Activated CD4-positive, alpha-beta T cell treated with anti-CD3 and anti-CD28 coated beads, Interleukin-2, amount 10 ng/mL, durations not matched to agents 24 days and 14 days (primary cell): ENCODE results near the gene IL15. TPM values are rescaled to one million over a fixed set of nuclear protein-coding genes. Genes with fewer than 3 reads are reported as not detected.
A peak's percentile ranks its signal among the peaks of the same experiment; 100 is the strongest.
"Not testable (repeated sequence)": the region's sequence is repeated elsewhere in the genome, so short reads cannot be mapped to it uniquely, and the experiment has no call there.

Experiments
- DNase-seq: peaks from one replicate; pipeline ENCODE4 v3.0.0; 2022
- H3K27ac Mint-ChIP-seq: one replicate; pipeline ENCODE4 v1.8.0; 2022; ENCODE audit warnings: mild to moderate bottlenecking, mixed read lengths
- H3K27me3 Mint-ChIP-seq: one replicate; pipeline ENCODE4 v1.8.0; 2022; ENCODE audit warnings: mixed read lengths
- H3K36me3 Mint-ChIP-seq: one replicate; pipeline ENCODE4 v1.8.0; 2022; ENCODE audit warnings: low read depth, mild to moderate bottlenecking, mixed read lengths
- H3K4me1 Mint-ChIP-seq: one replicate; pipeline ENCODE4 v1.8.0; 2021; ENCODE audit warnings: mixed read lengths
- H3K4me3 Mint-ChIP-seq: one replicate; pipeline ENCODE4 v1.8.0; 2022; ENCODE audit warnings: mild to moderate bottlenecking, moderate library complexity, mixed read lengths
- H3K9me3 Mint-ChIP-seq: one replicate; pipeline ENCODE4 v1.8.0; 2021; ENCODE audit warnings: mixed read lengths
- intact Hi-C: fragments of 100-400 bp; cut with micrococcal nuclease; formaldehyde crosslinking; loops from one replicate; pipeline ENCODE4 v1.15.1; 2023
- total RNA-seq: library from RNA; stranded (reverse); gene quantifications from 2 replicates; pipeline ENCODE4 v1.2.3, GENCODE V29; 2022

The IL15 gene
- total RNA-seq, 1 donor from 2014 or later: 0.86 TPM

DNA sequence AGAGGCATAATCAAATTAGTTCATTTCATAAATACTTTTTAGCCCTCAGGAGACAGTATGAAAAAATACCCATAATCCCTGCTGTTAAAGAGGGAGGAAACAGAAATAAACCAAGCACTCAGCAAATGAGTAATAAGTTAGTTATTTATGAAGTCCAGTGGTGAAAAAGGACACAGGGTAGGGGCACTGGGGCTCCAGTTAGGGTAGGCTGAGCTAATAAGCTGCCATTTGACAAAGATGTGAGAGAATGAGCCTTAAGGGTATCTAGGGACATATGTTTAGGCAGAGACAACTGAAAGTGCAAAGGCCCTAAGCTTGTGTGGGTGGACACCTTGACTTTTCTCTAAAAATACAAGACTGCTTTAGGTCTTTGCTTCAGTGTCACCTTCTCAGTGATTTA, 94.4 kb downstream of the IL15 start:
- intact Hi-C loops: no loop called here
- Mint-ChIP-seq H3K36me3 (no peaks in the 10 kb centered on the region), H3K27me3 (no peaks in the 10 kb centered on the region), H3K27ac (no peak overlapping the region), H3K4me3 (no peak overlapping the region), H3K9me3 (no peaks in the 10 kb centered on the region), H3K4me1 (no peaks in the 10 kb centered on the region)
- no peak for DNase-seq

DNA sequence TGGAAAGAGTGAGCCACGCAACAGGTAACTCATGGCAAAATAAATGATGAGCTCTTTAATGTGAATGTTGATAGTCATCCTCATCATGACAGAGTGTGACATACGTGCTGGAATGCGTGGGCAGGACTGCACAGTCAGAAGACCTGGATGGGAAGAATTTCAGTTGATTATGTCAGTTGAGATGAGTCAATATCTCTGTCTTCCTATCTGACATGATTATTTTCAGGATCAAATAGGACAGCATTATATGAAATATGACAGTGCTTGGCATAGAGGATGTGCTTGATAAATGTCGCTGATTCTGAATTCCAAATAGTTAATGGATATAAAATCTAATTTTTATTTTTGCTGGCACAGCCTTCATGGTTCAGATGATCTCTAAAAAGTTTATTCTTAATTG, 95.1 kb downstream of the IL15 start:
- intact Hi-C loops: no loop called here
- Mint-ChIP-seq H3K9me3 (no peaks in the 10 kb centered on the region), H3K4me1 (no peaks in the 10 kb centered on the region), H3K27me3 (no peaks in the 10 kb centered on the region), H3K4me3 (no peak overlapping the region), H3K36me3 (no peaks in the 10 kb centered on the region), H3K27ac (no peak overlapping the region)
- no peak for DNase-seq

DNA sequence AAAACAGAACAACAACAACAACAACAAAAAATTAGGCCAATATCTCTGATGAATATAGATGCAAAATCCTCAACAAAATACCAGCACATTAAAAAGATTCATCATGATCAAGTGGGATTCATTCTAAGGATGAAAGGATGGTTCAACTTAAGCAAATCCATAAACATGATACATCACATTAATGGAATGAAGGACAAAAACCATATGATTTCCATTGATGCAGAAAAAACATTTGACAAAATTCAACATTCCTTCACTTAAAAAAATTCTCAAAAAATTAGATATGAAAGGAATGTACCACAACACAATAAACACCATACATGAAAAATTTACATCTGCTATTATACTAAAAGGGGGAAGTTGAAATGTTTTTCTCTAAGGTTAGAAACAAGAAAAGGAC, 103.3 kb downstream of the IL15 start:
- H3K9me3 Mint-ChIP-seq: peaks cover 5% of the 10 kb centered on the region
- H3K36me3 Mint-ChIP-seq: no peaks in the 10 kb centered on the region
- no peaks in the 10 kb centered on the region for H3K4me1 Mint-ChIP-seq
- no peaks in the 10 kb centered on the region for H3K27me3 Mint-ChIP-seq
- no peak for DNase-seq
- no peak overlapping the region for H3K4me3 Mint-ChIP-seq
- H3K27ac Mint-ChIP-seq: no peak overlapping the region
- intact Hi-C loops: no loop called here

DNA sequence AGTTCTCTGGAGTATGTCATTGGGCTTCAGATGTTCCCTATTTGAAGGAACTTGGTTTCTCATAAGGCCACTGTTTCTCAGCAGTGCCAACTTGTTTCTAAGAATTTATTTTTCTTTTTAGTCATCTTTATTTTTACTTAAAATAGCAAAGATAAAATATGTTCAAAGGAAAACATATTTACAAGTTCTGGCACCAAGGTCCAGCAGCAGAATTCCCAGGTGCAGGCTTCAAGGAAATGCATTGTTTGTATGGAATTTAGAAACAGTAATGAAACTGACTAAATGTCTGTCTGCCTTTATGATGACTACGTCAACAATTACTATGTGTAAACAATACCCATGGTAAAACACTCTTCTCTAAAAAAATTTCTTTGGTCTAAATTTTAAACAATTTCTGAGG, 109.6 kb downstream of the IL15 start:
- intact Hi-C loops: no loop called here
- no peak overlapping the region for H3K4me3 Mint-ChIP-seq
- peaks cover 2% of the 10 kb centered on the region for H3K27me3 Mint-ChIP-seq
- no peak overlapping the region for H3K27ac Mint-ChIP-seq
- H3K36me3 Mint-ChIP-seq: no peaks in the 10 kb centered on the region
- DNase-seq: no peak
- H3K4me1 Mint-ChIP-seq: no peaks in the 10 kb centered on the region
- H3K9me3 Mint-ChIP-seq: peaks cover 5% of the 10 kb centered on the region

DNA sequence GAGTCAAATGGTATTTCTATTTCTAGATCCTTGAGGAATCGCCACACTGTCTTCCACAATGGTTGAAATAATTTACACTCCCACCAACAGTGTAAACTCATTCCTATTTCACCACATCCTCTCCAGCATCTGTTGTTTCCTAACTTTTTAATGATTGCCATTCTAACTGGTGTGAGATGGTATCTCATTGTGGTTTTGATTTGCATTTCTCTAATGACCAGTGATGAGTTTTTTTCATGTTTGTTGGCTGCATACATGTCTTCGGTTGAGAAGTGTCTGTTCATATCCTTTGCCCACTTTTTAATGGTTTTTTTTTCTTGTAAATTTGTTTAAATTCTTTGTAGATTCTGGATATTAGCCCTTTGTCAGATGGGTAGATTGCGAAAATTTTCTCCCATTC, 115.4 kb downstream of the IL15 start:
- H3K4me1 Mint-ChIP-seq, DNase-seq, H3K9me3 Mint-ChIP-seq, H3K27ac Mint-ChIP-seq, H3K27me3 Mint-ChIP-seq, intact Hi-C loops, H3K36me3 Mint-ChIP-seq, H3K4me3 Mint-ChIP-seq: not testable (repeated sequence)

DNA sequence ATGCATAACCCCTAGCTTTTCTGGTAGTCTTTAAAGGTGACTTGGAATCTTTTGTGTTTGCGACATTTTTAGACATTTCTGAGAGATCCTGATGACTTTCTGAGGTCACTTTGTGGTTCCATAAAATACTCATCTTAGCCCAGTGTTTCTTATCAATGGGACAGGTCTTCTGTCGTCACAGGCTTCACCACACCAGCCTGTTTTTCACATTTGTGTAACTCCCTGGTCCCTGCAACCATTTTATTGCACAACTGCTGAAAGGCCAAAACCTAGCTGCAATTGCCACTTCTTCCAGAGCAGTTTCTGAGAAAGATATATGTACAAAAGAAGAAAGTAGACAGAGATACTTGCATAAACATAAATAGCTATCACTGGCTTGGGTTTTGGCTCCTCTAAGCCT, 120.9 kb downstream of the IL15 start:
- no peak for DNase-seq
- H3K36me3 Mint-ChIP-seq: no peaks in the 10 kb centered on the region
- no peaks in the 10 kb centered on the region for H3K4me1 Mint-ChIP-seq
- intact Hi-C loops: no loop called here
- H3K27me3 Mint-ChIP-seq: peaks cover 4% of the 10 kb centered on the region
- H3K4me3 Mint-ChIP-seq: no peak overlapping the region
- no peaks in the 10 kb centered on the region for H3K9me3 Mint-ChIP-seq
- H3K27ac Mint-ChIP-seq: no peak overlapping the region

DNA sequence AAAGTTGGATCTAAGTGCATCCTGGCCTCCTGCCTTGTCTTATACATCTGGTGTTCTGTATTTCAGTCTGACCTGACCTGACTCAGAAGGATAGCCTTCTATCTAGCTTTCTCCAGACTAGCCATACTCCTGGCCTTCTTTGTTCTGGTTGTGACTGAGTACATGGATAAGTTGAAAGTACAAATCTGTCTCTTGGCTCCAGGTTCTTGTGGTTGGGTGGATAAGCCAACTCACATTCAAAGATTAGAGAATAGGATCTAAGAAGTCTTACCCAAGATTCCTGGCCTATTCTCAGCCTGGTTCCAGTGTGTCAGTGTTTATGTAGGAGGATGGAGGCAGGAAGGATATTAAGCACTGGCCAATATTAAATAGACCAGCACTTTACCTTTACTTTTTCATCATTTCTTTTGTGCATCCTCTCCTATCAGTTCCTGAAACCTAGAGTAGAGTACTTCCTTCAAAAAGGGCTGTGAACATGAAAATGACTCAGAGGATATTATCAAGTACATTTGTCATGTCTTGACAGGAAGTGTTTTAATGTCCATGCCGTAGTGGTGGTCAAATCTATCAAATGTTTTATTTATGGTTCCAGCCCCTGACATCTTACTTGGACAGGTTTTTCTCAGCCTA, 123.5 kb downstream of the IL15 start:
- no peaks in the 10 kb centered on the region for H3K9me3 Mint-ChIP-seq
- H3K27me3 Mint-ChIP-seq: peaks cover 4% of the 10 kb centered on the region
- H3K4me3 Mint-ChIP-seq: no peak overlapping the region
- H3K36me3 Mint-ChIP-seq: no peaks in the 10 kb centered on the region
- H3K4me1 Mint-ChIP-seq: no peaks in the 10 kb centered on the region
- H3K27ac Mint-ChIP-seq: no peak overlapping the region
- no peak for DNase-seq
- intact Hi-C loops: no loop called here

DNA sequence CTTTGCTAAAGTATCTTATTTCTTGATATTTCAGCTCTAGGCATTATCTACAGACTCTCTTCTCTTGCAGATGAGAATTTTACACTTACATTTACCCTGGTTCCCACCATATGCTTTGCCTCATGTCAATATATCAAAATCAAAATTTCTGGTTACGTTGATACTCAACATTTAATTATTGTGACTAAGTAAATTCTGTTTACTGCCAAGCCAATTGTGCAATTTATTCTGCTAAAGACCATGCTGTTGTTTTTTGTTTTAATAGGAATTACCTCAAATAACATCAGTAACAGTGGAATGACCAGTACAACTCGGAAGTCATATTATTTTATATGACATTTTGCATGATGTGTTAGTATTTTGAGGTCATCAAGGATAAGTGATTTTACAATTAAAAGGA, 125.5 kb downstream of the IL15 start:
- Mint-ChIP-seq H3K36me3 (no peaks in the 10 kb centered on the region), H3K4me3 (no peak overlapping the region), H3K4me1 (no peaks in the 10 kb centered on the region), H3K27me3 (peaks cover 4% of the 10 kb centered on the region), H3K27ac (no peak overlapping the region), H3K9me3 (no peaks in the 10 kb centered on the region)
- no peak for DNase-seq
- intact Hi-C loops: no loop called here

DNA sequence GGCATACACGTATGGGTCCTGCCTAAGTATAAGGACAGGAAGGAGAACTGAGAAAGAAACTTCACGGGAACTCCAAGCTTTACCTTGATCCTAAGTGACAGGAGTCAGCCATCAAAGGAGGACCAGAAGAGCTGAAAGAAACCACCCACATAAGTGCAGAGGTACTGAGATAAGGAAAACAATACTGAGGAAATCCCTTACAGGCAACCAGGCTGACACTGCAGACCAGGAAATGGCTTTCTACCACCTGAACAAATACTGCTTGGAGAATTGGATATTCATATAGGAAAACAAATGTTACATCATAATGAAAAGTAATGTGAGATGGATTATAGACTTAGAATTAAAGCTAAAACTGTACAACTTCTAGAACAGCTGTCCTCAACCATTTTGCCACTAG, 127.0 kb downstream of the IL15 start:
- Mint-ChIP-seq H3K27ac (no peak overlapping the region), H3K4me1 (no peaks in the 10 kb centered on the region), H3K9me3 (no peaks in the 10 kb centered on the region), H3K36me3 (no peaks in the 10 kb centered on the region), H3K4me3 (no peak overlapping the region), H3K27me3 (peaks cover 3% of the 10 kb centered on the region)
- no peak for DNase-seq
- intact Hi-C loops: no loop called here

DNA sequence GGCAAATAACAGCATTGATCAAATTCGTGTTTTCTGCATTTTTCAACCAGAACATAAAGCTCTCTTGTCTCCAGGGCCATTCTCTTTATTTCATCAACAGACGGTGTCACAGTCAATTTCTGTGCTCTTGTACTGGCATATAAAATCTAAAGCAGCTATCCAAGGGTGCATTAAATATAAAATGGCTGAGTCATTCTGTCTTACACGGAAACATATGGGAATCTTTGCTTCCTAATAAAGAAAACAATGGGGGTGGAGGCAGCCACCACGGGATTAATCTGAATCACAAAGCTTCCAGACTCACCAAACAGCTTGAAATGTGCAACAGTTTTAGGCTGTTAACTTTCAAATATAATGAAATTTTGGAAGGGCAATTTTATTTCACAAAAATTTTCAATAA, 132.6 kb downstream of the IL15 start:
- H3K27me3 Mint-ChIP-seq: peaks cover 5% of the 10 kb centered on the region
- intact Hi-C loops: no loop called here
- H3K9me3 Mint-ChIP-seq: no peaks in the 10 kb centered on the region
- H3K4me1 Mint-ChIP-seq: peaks cover 11% of the 10 kb centered on the region
- no peaks in the 10 kb centered on the region for H3K36me3 Mint-ChIP-seq
- no peak overlapping the region for H3K27ac Mint-ChIP-seq
- H3K4me3 Mint-ChIP-seq: no peak overlapping the region
- no peak for DNase-seq

DNA sequence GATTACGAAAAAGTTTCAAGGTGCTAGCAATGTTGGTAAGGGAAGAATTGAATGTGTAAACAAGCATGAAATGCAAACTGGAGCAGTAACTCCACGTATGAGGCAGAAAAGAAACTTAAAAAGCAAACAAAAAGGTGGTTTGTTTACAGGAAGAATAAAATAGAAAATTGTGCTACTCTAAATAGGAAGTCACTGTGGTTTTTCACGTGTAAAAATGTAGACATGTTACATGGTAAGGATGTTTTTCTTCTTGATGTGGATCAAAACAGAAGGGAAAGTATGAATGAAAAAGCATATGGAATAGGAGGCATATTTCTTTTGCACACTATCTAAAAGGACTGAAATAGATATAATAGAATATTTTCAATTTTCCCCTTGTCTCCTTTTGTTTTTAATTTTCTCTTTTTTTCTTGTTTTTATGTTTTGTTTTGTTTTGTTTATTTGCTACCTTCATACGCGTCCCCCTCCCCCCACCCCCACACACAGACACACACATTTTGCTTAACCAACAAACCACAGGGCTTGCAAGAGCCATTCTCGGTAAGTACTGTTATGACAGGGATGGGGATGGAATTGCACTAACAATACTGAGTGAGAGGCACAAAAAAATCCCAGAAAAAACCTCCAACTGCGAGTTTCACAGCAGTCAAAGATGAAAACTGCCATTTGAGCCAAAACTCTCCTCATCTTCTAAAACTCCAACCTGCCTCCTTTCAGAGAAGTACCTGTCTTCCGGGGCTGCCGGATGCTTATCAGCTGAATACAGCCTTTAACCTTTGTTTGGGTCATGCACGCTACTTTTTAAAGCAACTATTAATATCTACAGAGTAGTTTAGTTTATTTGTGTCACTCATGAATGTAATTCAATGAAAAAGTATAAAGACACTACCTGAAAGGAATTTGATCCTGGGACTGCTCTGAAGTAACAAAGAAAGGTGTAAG, 135.8 kb downstream of the IL15 start:
- no peaks in the 10 kb centered on the region for H3K36me3 Mint-ChIP-seq
- peaks cover 8% of the 10 kb centered on the region for H3K27me3 Mint-ChIP-seq
- H3K4me3 Mint-ChIP-seq: no peak overlapping the region
- H3K27ac Mint-ChIP-seq: no peak overlapping the region
- no peaks in the 10 kb centered on the region for H3K9me3 Mint-ChIP-seq
- peak; percentile 63 for DNase-seq
- intact Hi-C loops: loop anchor here (10.0 kb wide), 1 partner anchor 137 kb away; the partner anchor contains the start of gene IL15
- peaks cover 11% of the 10 kb centered on the region for H3K4me1 Mint-ChIP-seq

DNA sequence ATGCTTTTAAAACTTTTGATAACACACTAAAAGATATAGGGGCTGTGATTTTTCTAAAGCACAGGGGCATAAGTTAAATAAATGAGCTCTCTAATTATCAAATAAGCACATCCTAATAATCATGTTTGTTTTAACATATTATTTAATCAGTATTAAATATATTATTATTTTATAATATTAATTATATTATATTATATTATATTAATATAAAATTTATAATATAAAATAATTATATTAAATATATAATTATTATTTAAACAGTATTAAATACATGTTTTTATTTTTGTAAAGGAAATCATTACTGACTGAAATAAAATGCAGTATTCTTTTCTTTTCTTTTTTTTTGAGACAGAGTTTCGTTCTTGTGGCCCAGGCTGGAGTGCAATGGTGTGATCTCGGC, 136.5 kb downstream of the IL15 start:
- DNase-seq: no peak
- no peak overlapping the region for H3K27ac Mint-ChIP-seq
- H3K9me3 Mint-ChIP-seq: no peaks in the 10 kb centered on the region
- peaks cover 8% of the 10 kb centered on the region for H3K27me3 Mint-ChIP-seq
- H3K4me3 Mint-ChIP-seq: no peak overlapping the region
- peaks cover 11% of the 10 kb centered on the region for H3K4me1 Mint-ChIP-seq
- H3K36me3 Mint-ChIP-seq: no peaks in the 10 kb centered on the region
- intact Hi-C loops: loop anchor here (10.0 kb wide), 1 partner anchor 138 kb away; the partner anchor contains the start of gene IL15

DNA sequence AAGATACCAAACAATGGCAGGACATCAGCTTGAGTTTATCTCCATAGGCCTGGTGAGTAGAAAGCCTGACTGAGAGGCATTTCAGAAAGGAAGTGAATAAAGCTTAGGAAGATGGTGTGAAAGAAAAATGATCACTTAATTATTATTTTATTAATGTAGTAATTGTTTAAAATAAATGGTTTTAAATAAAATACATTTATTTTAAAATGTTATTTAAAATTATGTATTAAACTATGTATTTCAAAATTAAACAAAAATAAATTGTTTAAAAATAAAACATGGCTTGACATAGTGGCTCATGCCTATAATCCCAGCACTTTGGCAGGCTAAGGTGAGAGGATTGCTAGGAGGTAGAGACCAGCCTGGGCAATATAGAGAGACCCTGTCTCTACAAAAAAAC, 145.8 kb downstream of the IL15 start:
- Mint-ChIP-seq H3K27ac (no peak overlapping the region), H3K4me3 (no peak overlapping the region), H3K4me1 (no peaks in the 10 kb centered on the region), H3K9me3 (peaks cover 5% of the 10 kb centered on the region), H3K27me3 (no peaks in the 10 kb centered on the region), H3K36me3 (no peaks in the 10 kb centered on the region)
- DNase-seq: no peak
- intact Hi-C loops: no loop called here
